Endothelial cell (in vitro differentiated cells): ENCODE results near the gene SLC38A10. TPM values are rescaled to one million over a fixed set of nuclear protein-coding genes. Genes with fewer than 3 reads are reported as not detected.
A peak's percentile ranks its signal among the peaks of the same experiment; 100 is the strongest.

Source experiments
- DNase-seq: peaks from one replicate; pipeline ENCODE4 v3.0.0; 2021; ENCODE audit warnings: low spot score
- H3K27ac Mint-ChIP-seq: one replicate; pipeline ENCODE4 v1.8.0; 2021; ENCODE audit warnings: mixed read lengths, inconsistent platforms; ENCODE audit not compliant: unreplicated experiment
- H3K27me3 Mint-ChIP-seq: one replicate; pipeline ENCODE4 v1.8.0; 2021; ENCODE audit warnings: mild to moderate bottlenecking, moderate library complexity, mixed read lengths, inconsistent platforms; ENCODE audit not compliant: unreplicated experiment
- H3K36me3 Mint-ChIP-seq: one replicate; pipeline ENCODE4 v1.8.0; 2021; ENCODE audit warnings: mild to moderate bottlenecking, low read depth, mixed read lengths, inconsistent platforms; ENCODE audit not compliant: unreplicated experiment
- H3K4me1 Mint-ChIP-seq: one replicate; pipeline ENCODE4 v1.8.0; 2021; ENCODE audit warnings: mild to moderate bottlenecking, mixed read lengths, inconsistent platforms; ENCODE audit not compliant: unreplicated experiment
- H3K4me3 Mint-ChIP-seq: one replicate; pipeline ENCODE4 v1.8.0; 2021; ENCODE audit warnings: mild to moderate bottlenecking, mixed read lengths, inconsistent platforms; ENCODE audit not compliant: unreplicated experiment
- H3K9me3 Mint-ChIP-seq: one replicate; pipeline ENCODE4 v1.8.0; 2021; ENCODE audit warnings: mixed read lengths, inconsistent platforms; ENCODE audit not compliant: unreplicated experiment
- total RNA-seq: library from RNA; stranded (reverse); fragmentation: NEBNext Ultra II Directional; extraction: Animal tissue kit (Norgen Biotek cat#: 25700); gene quantifications from one replicate; pipeline ENCODE4 v1.2.1, GENCODE V29; 2021; ENCODE audit not compliant: unreplicated experiment
- TF ChIP-seq, protein P1 (sequence below): fragments of 200-600 bp; sonication (generic); IDR thresholded peaks from one replicate; pipeline ENCODE4 v1.5.0; 2021; ENCODE audit warnings: antibody characterized with exemption; ENCODE audit not compliant: unreplicated experiment

SLC38A10 gene
- total RNA-seq, 1 donor from 2014 or later: 57.2 TPM

DNA sequence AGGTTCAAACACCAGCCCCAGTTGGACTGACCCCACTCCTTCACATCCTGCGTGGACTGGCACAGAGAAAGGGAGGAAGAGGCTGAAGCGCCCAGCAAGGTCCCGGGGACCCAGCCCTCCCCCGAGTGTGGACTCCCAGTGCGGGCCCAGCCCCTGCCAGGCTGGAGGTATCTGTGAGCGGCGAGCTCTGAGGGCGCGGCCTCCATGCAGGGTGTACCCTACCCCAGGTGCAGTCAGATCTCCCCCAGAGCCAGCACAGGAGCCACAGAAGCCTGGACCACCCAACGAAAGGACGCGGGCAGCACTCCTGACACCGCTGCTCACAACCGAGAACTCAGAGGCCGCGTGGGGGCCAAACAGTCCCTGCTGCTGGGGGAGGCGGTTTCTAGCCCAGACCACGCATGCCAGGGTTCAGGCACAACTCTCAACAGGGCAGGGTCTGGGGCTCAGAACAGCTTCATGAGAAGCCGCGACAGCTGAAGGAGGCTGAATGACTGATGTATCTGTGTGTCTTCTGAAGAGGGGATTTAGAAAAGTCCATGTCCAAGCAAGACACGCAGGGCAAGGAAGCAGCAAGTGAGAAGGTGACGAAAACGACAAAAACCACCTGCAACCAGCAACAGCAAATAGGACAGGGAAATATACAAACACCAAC is 8.5 kb downstream of the SLC38A10 start:
- Mint-ChIP-seq H3K27ac (peak overlapping the region; percentile 96), H3K4me3 (peak overlapping the region; percentile 31), H3K9me3 (no peaks in the 10 kb centered on the region), H3K27me3 (peaks cover 6% of the 10 kb centered on the region), H3K36me3 (peaks cover 3% of the 10 kb centered on the region), H3K4me1 (peaks cover 41% of the 10 kb centered on the region)
- TF ChIP-seq, protein P1, sequence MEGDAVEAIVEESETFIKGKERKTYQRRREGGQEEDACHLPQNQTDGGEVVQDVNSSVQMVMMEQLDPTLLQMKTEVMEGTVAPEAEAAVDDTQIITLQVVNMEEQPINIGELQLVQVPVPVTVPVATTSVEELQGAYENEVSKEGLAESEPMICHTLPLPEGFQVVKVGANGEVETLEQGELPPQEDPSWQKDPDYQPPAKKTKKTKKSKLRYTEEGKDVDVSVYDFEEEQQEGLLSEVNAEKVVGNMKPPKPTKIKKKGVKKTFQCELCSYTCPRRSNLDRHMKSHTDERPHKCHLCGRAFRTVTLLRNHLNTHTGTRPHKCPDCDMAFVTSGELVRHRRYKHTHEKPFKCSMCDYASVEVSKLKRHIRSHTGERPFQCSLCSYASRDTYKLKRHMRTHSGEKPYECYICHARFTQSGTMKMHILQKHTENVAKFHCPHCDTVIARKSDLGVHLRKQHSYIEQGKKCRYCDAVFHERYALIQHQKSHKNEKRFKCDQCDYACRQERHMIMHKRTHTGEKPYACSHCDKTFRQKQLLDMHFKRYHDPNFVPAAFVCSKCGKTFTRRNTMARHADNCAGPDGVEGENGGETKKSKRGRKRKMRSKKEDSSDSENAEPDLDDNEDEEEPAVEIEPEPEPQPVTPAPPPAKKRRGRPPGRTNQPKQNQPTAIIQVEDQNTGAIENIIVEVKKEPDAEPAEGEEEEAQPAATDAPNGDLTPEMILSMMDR: no peak
- DNase-seq: no peak

DNA sequence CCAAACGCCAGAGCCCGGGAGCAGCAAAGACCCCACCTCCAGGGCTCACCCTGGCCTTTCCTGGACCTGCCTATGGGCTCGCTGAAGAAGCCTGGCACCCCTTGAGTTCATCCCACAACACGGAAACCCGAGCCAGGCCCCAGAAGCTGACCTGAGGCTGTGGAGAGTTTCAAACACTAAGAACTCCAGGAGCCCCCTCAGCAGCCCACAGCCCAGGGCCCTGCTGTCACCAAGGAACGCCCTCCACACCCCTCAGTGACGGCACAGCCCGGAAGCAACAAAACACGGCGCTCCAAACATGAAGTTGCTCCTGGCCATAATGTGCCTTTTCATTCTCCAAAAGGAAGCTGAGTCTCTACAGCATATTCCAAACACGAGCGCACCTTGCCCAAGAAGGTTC is 9.2 kb downstream of the SLC38A10 start:
- peaks cover 6% of the 10 kb centered on the region for H3K27me3 Mint-ChIP-seq
- H3K36me3 Mint-ChIP-seq: peaks cover 2% of the 10 kb centered on the region
- DNase-seq: no peak
- H3K9me3 Mint-ChIP-seq: no peaks in the 10 kb centered on the region
- peak overlapping the region; percentile 31 for H3K4me3 Mint-ChIP-seq
- H3K4me1 Mint-ChIP-seq: peaks cover 41% of the 10 kb centered on the region
- TF ChIP-seq, protein P1: no peak
- H3K27ac Mint-ChIP-seq: peak overlapping the region; percentile 96

DNA sequence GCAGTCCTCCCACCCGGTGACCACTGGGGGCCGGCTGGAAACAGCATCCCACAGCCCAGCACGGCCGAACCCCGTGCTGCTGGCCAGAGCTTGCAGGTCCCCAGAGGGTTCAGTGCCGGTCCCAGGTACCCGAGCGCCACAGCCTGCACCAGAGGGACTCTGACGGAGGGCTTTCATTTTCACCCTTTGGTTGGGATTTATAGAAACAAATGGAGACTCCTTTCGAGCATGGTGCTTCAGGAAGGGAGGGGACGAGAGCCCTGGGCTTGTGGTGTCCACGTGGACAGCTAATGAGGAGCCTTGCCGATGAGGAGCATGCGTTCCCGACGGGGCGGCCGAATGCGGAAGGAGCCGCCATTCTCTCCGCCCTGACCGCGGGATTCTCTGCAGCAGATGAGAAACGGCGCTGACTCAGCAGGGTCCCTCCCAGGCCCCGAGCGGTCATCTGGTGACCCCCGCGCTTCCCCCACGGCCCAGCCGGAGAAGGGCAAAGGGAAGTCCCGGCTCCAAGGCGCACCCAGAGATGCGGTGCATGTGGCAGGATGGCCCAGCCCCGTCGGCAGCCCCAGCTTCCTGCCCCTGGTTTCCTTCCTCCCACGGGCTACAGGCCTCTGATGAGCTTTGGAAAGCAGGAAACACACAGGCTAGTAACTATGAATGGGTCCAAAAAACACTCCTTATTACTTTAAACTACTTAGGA is 9.8 kb downstream of the SLC38A10 start:
- TF ChIP-seq, protein P1: no peak
- no peaks in the 10 kb centered on the region for H3K9me3 Mint-ChIP-seq
- H3K4me1 Mint-ChIP-seq: peaks cover 41% of the 10 kb centered on the region
- no peak overlapping the region for H3K4me3 Mint-ChIP-seq
- H3K27me3 Mint-ChIP-seq: peaks cover 6% of the 10 kb centered on the region
- H3K36me3 Mint-ChIP-seq: peaks cover 1% of the 10 kb centered on the region
- H3K27ac Mint-ChIP-seq: peak overlapping the region; percentile 96
- peak; percentile 71 for DNase-seq

DNA sequence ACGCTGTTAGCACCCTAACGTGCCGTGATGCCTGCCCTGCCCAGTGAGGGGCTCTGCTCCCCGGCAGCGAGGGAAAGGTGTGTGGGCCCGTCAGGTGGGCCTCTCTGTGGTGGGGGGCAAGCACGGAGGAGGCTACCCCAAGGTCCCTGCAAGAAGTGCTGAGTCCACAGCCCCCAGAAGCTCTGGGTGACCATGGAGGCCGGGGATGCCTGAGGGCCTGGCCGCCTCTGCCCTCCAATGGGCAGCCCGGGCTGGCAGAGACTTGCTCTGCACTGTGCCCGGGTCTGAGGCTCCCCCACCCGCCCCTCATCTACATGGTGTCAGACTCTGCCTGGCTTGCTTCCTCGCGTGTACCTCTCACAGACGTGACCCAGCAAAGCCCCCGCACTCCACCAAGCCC is 12.2 kb downstream of the SLC38A10 start:
- TF ChIP-seq, protein P1: no peak
- Mint-ChIP-seq H3K4me3 (no peak overlapping the region), H3K4me1 (peaks cover 34% of the 10 kb centered on the region)

DNA sequence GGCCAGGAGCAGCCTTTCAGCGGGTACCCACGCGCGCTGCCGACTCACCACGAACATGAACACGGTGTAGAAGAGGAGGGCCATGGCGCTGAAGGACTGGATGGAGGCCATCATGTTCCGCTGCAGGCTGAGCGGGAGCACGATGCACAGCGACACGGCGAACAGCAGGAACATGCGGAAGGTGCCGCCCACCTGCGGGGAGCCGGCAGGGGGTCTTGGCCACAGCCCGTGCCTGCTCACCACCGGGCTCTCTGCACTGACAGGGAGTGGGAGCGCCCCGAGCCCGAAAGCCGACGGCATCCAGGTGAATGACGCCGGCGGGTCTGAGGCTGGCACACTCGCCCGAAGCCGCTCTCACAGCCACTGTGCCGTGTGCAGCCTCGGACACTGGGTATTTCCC is 13.0 kb downstream of the SLC38A10 start:
- Mint-ChIP-seq H3K4me3 (no peak overlapping the region), H3K9me3 (no peaks in the 10 kb centered on the region), H3K27me3 (peaks cover 2% of the 10 kb centered on the region), H3K4me1 (peaks cover 27% of the 10 kb centered on the region), H3K36me3 (peaks cover 7% of the 10 kb centered on the region), H3K27ac (no peak overlapping the region)
- TF ChIP-seq, protein P1: no peak
- no peak for DNase-seq

More for the DNA sequence above, 12.2 kb downstream of the SLC38A10 start:
- DNase-seq: no peak
- Mint-ChIP-seq H3K36me3 (peaks cover 7% of the 10 kb centered on the region), H3K27ac (no peak overlapping the region), H3K9me3 (no peaks in the 10 kb centered on the region), H3K27me3 (peaks cover 4% of the 10 kb centered on the region)
